ENCODE results near the gene GPER1.

DNA sequence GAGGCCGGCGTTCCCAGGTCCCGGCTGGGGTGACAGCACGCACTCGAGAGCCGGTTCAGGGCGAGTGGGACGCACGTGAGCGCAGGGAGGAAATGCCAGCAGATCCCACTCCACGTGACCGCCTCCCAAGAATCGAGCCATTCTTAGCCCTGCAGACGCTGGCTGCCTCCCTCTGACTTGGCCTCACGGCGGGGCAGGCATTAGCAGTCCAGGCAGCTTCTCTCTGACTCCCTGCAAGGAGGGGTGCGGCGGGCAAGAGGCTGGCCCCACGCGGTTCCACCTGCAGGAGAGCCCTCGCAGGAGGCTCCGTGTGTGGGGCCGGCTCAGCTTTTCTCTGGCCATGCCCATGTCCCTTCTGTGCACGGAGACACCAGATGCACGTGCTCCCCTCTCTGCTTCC is 33.5 kb upstream of the GPER1 start:
- TF ChIP-seq, protein P1, sequence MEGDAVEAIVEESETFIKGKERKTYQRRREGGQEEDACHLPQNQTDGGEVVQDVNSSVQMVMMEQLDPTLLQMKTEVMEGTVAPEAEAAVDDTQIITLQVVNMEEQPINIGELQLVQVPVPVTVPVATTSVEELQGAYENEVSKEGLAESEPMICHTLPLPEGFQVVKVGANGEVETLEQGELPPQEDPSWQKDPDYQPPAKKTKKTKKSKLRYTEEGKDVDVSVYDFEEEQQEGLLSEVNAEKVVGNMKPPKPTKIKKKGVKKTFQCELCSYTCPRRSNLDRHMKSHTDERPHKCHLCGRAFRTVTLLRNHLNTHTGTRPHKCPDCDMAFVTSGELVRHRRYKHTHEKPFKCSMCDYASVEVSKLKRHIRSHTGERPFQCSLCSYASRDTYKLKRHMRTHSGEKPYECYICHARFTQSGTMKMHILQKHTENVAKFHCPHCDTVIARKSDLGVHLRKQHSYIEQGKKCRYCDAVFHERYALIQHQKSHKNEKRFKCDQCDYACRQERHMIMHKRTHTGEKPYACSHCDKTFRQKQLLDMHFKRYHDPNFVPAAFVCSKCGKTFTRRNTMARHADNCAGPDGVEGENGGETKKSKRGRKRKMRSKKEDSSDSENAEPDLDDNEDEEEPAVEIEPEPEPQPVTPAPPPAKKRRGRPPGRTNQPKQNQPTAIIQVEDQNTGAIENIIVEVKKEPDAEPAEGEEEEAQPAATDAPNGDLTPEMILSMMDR (IDR thresholded peaks at IDR 0.05): no peak
- TF ChIP-seq POLR2A (IDR thresholded peaks at IDR 0.05): no peak

Measured in sigmoid colon (tissue), 3 donors.